PFSK-1 (cell line): ENCODE results near the gene TMEM184A.

ENCODE experiments used
- FOXP2 ChIP-seq: optimal IDR thresholded peaks from 2 replicates; pipeline ENCODE3; 2011; ENCODE audit warnings: borderline replicate concordance, control low read depth, inconsistent platforms; ENCODE audit not compliant: insufficient read depth; ENCODE audit errors: extremely low read length, extremely low read depth
- POLR2AphosphoS5 ChIP-seq: IDR thresholded peaks from 2 replicates; pipeline ENCODE4 v1.6.1; 2012; ENCODE audit warnings: low read depth, mild to moderate bottlenecking, control low read depth, low read length, moderate library complexity
- REST ChIP-seq, 2 experiments: IDR thresholded peaks; 2 replicates each; pipeline versions ENCODE4 v1.6.1 to v1.8.0; 2011 to 2012; ENCODE audit warnings: low read depth in 2 of 2, low read length in 2 of 2, control low read depth in 1 of 2, inconsistent platforms in 1 of 2, mild to moderate bottlenecking in 1 of 2, moderate library complexity in 1 of 2; ENCODE audit not compliant: insufficient read depth in 1 of 2
- SIN3A ChIP-seq: IDR thresholded peaks from 2 replicates; pipeline ENCODE4 v1.6.1; 2012; ENCODE audit warnings: mild to moderate bottlenecking, low read length, moderate library complexity, borderline replicate concordance; ENCODE audit not compliant: insufficient read depth
- TAF1 ChIP-seq: IDR thresholded peaks from 2 replicates; pipeline ENCODE4 v1.6.1; 2012; ENCODE audit warnings: low read length, control low read depth, borderline replicate concordance; ENCODE audit not compliant: insufficient read depth

The TMEM184A gene

GRCh38 chr7:1593091-1593866, 37.3 kb upstream of the TMEM184A start:
- no peak for TF ChIP-seq FOXP2

- TF ChIP-seq REST (IDR thresholded peaks at IDR 0.05; ENCODE audit: insufficient read depth in 1 of 2, low read depth in 2 of 2, low read length in 2 of 2) (no peak), TAF1 (no peak), SIN3A (no peak), POLR2AphosphoS5 (no peak), FOXP2 (no peak)
These were observed 36.4 kb upstream of the TMEM184A start for GRCh38 chr7:1592299-1592871.

- TF ChIP-seq POLR2AphosphoS5 (no peak), TAF1 (no peak), REST (IDR thresholded peaks at IDR 0.05; ENCODE audit: insufficient read depth in 1 of 2, low read depth in 2 of 2, low read length in 2 of 2) (no peak), FOXP2 (no peak), SIN3A (no peak)
These were observed 35.9 kb upstream of the TMEM184A start for GRCh38 chr7:1591876-1592275.

- TF ChIP-seq FOXP2 (no peak), SIN3A (no peak), TAF1 (no peak), REST (IDR thresholded peaks at IDR 0.05; ENCODE audit: insufficient read depth in 1 of 2, low read depth in 2 of 2, low read length in 2 of 2) (no peak), POLR2AphosphoS5 (no peak)
These were observed 35.4 kb upstream of the TMEM184A start for GRCh38 chr7:1591396-1591795.

GRCh38 chr7:1590887-1591286, 34.9 kb upstream of the TMEM184A start:
- TF ChIP-seq POLR2AphosphoS5, result no peak
- no peak for TF ChIP-seq TAF1

GRCh38 chr7:1590476-1590875, 34.5 kb upstream of the TMEM184A start:
- TF ChIP-seq REST (IDR thresholded peaks at IDR 0.05; ENCODE audit: insufficient read depth in 1 of 2, low read depth in 2 of 2, low read length in 2 of 2) (no peak), SIN3A (no peak), TAF1 (no peak)
